ENCODE results near the gene PITHD1.

The PITHD1 gene

GRCh38 chr1:23756676-23757075 lies 21.5 kb upstream of the PITHD1 start:
- no peaks in the 10 kb centered on the region for H3K4me1 ChIP-seq (ENCODE audit: insufficient read depth, low read length, poor library complexity, severe bottlenecking)
- H3K36me3 ChIP-seq (ENCODE audit: insufficient read depth, low read length): peaks cover 90% of the 10 kb centered on the region
- H3F3A ChIP-seq (ENCODE audit: low read depth): no peaks in the 10 kb centered on the region; the same call in 1 of the 2 replicates
- no peak overlapping the region for H2AFZ ChIP-seq (ENCODE audit: low read length)
- H4K20me1 ChIP-seq (ENCODE audit: insufficient read depth, low read length, poor library complexity, severe bottlenecking): peaks cover 7% of the 10 kb centered on the region
- TF ChIP-seq CTCF (conservative IDR thresholded peaks at IDR 0.05; ENCODE audit: low read length): no peak
- TF ChIP-seq EZH2phosphoT487 (IDR thresholded peaks at IDR 0.05; ENCODE audit: borderline replicate concordance): no peak
- no peak overlapping the region for H3K9ac ChIP-seq (ENCODE audit: low read depth, low read length, poor library complexity, severe bottlenecking)
- H3K79me2 ChIP-seq (ENCODE audit: insufficient read depth, low read length): 0 out of 2 replicates have a peak, but pooled peaks cover 11% of the 10 kb centered on the region
- H3K27me3 ChIP-seq (ENCODE audit: insufficient read depth, low read length, poor library complexity, severe bottlenecking): no peaks in the 10 kb centered on the region
- H3K9me2 ChIP-seq (replicated peaks; ENCODE audit: low read depth, low read length): no peaks in the 10 kb centered on the region
- no peak overlapping the region for H3K4me3 ChIP-seq (ENCODE audit: low read length, poor library complexity, severe bottlenecking)
- no peaks in the 10 kb centered on the region for H3K9me3 ChIP-seq (ENCODE audit: insufficient read depth, low read depth, low read length)
- no peak overlapping the region for H3K4me2 ChIP-seq (ENCODE audit: low read depth, low read length, poor library complexity, severe bottlenecking)

GRCh38 chr1:23757812-23758211 lies 20.4 kb upstream of the PITHD1 start:
- 0 out of 2 replicates have a peak, but pooled peaks cover 4% of the 10 kb centered on the region for H3K79me2 ChIP-seq (ENCODE audit: insufficient read depth, low read length)
- H3K4me1 ChIP-seq (ENCODE audit: insufficient read depth, low read length, poor library complexity, severe bottlenecking): no peaks in the 10 kb centered on the region
- H3F3A ChIP-seq (ENCODE audit: low read depth): no peaks in the 10 kb centered on the region; the same call in 1 of the 2 replicates
- H3K9ac ChIP-seq (ENCODE audit: low read depth, low read length, poor library complexity, severe bottlenecking): no peak overlapping the region
- no peak overlapping the region for H3K4me3 ChIP-seq (ENCODE audit: low read length, poor library complexity, severe bottlenecking)
- H3K9me2 ChIP-seq (replicated peaks; ENCODE audit: low read depth, low read length): no peaks in the 10 kb centered on the region
- TF ChIP-seq CTCF (conservative IDR thresholded peaks at IDR 0.05; ENCODE audit: low read length) (no peak), EZH2phosphoT487 (IDR thresholded peaks at IDR 0.05; ENCODE audit: borderline replicate concordance) (no peak)
- H3K27me3 ChIP-seq (ENCODE audit: insufficient read depth, low read length, poor library complexity, severe bottlenecking): no peaks in the 10 kb centered on the region
- H3K4me2 ChIP-seq (ENCODE audit: low read depth, low read length, poor library complexity, severe bottlenecking): no peak overlapping the region
- H2AFZ ChIP-seq (ENCODE audit: low read length): no peak overlapping the region
- no peaks in the 10 kb centered on the region for H3K9me3 ChIP-seq (ENCODE audit: insufficient read depth, low read depth, low read length)
- H3K36me3 ChIP-seq (ENCODE audit: insufficient read depth, low read length): peaks cover 81% of the 10 kb centered on the region; the same call in 1 of the 2 replicates
- no peaks in the 10 kb centered on the region for H4K20me1 ChIP-seq (ENCODE audit: insufficient read depth, low read length, poor library complexity, severe bottlenecking)

GRCh38 chr1:23759277-23759676 lies 18.9 kb upstream of the PITHD1 start:
- no peaks in the 10 kb centered on the region for H4K20me1 ChIP-seq (ENCODE audit: insufficient read depth, low read length, poor library complexity, severe bottlenecking)
- no peaks in the 10 kb centered on the region; the same call in 1 of the 2 replicates for H3F3A ChIP-seq (ENCODE audit: low read depth)
- no peak overlapping the region for H2AFZ ChIP-seq (ENCODE audit: low read length)
- no peak overlapping the region for H3K4me3 ChIP-seq (ENCODE audit: low read length, poor library complexity, severe bottlenecking)
- TF ChIP-seq CTCF (conservative IDR thresholded peaks at IDR 0.05; ENCODE audit: low read length) (no peak), EZH2phosphoT487 (IDR thresholded peaks at IDR 0.05; ENCODE audit: borderline replicate concordance) (no peak)
- H3K4me2 ChIP-seq (ENCODE audit: low read depth, low read length, poor library complexity, severe bottlenecking): no peak overlapping the region
- H3K9ac ChIP-seq (ENCODE audit: low read depth, low read length, poor library complexity, severe bottlenecking): no peak overlapping the region
- no peaks in the 10 kb centered on the region for H3K9me2 ChIP-seq (replicated peaks; ENCODE audit: low read depth, low read length)
- H3K9me3 ChIP-seq (ENCODE audit: insufficient read depth, low read depth, low read length): no peaks in the 10 kb centered on the region
- H3K27me3 ChIP-seq (ENCODE audit: insufficient read depth, low read length, poor library complexity, severe bottlenecking): no peaks in the 10 kb centered on the region
- 0 out of 2 replicates have a peak, but pooled peaks cover 4% of the 10 kb centered on the region for H3K79me2 ChIP-seq (ENCODE audit: insufficient read depth, low read length)
- peaks cover 66% of the 10 kb centered on the region; the same call in 1 of the 2 replicates for H3K36me3 ChIP-seq (ENCODE audit: insufficient read depth, low read length)
- no peaks in the 10 kb centered on the region for H3K4me1 ChIP-seq (ENCODE audit: insufficient read depth, low read length, poor library complexity, severe bottlenecking)
